Spleen (tissue), 11 donors: ENCODE data around the gene PMIS2. TPM values are rescaled to one million over a fixed set of nuclear protein-coding genes. Genes with fewer than 3 reads are reported as not detected.
A peak's percentile ranks its signal among the peaks of the same experiment; 100 is the strongest.
"Not testable (repeated sequence)": the region's sequence is repeated elsewhere in the genome, so short reads cannot be mapped to it uniquely, and the experiment has no call there.

ENCODE experiments used
- DNase-seq: peaks from one replicate; pipeline ENCODE4 v3.0.0-alpha.2; 2020
- H3K27ac ChIP-seq, 8 donors: fragments of 200-600 bp; sonication (generic) in 7 of 8; 1 replicate in 4 of 8; 2 replicates in 4 of 8; pipeline versions ENCODE4 v1.5.0 to v1.8.0; 2016 to 2021; ENCODE audit warnings: inconsistent platforms in 4 of 8, mild to moderate bottlenecking in 4 of 8, moderate library complexity in 1 of 8
- H3K27me3 ChIP-seq, 7 donors: fragments of 200-600 bp; sonication (generic) in 6 of 7; replicated peaks in 1 of 7; 1 replicate in 4 of 7; 2 replicates in 3 of 7; pipeline versions ENCODE4 v1.5.0 to v1.8.0; 2016 to 2021; ENCODE audit warnings: inconsistent platforms in 3 of 7, mild to moderate bottlenecking in 1 of 7
- H3K36me3 ChIP-seq, 6 donors: fragments of 200-600 bp; sonication (generic) in 5 of 6; 1 replicate in 4 of 6; 2 replicates in 2 of 6; pipeline versions ENCODE4 v1.5.0 to v1.8.0; 2016 to 2021; ENCODE audit warnings: inconsistent platforms in 2 of 6
- H3K4me1 ChIP-seq, 6 donors: fragments of 200-600 bp; sonication (generic) in 5 of 6; 1 replicate in 3 of 6; 2 replicates in 3 of 6; pipeline versions ENCODE4 v1.5.0 to v1.8.0; 2016 to 2021; ENCODE audit warnings: inconsistent platforms in 3 of 6
- H3K4me3 ChIP-seq, 8 donors: fragments of 200-600 bp; sonication (generic) in 7 of 8; 1 replicate in 4 of 8; 2 replicates in 4 of 8; pipeline versions ENCODE4 v1.5.0 to v1.8.0; 2016 to 2021; ENCODE audit warnings: inconsistent platforms in 4 of 8, mild to moderate bottlenecking in 4 of 8, moderate library complexity in 2 of 8
- H3K9me3 ChIP-seq, 8 donors: fragments of 200-600 bp; sonication (generic) in 7 of 8; 1 replicate in 4 of 8; 2 replicates in 4 of 8; pipeline versions ENCODE4 v1.5.0 to v1.8.0; 2016 to 2021; ENCODE audit warnings: inconsistent platforms in 4 of 8
- CTCF ChIP-seq, 11 experiments: fragments of 200-600 bp in 7 of 11; fragments of 450-650 bp in 4 of 11; sonication (generic) in 4 of 11; IDR thresholded peaks in 8 of 11; conservative IDR thresholded peaks in 3 of 11; 1 replicate in 7 of 11; 2 replicates in 4 of 11; pipeline versions ENCODE4 v1.4.0 to v1.8.0; 2016 to 2021; ENCODE audit warnings: antibody characterized with exemption in 11 of 11, inconsistent platforms in 4 of 11, mild to moderate bottlenecking in 1 of 11
- POLR2A ChIP-seq, 3 donors: fragments of 450-650 bp; IDR thresholded peaks; one replicate each; pipeline ENCODE4 v1.5.1; 2017; ENCODE audit warnings: antibody characterized with exemption in 3 of 3, mild to moderate bottlenecking in 1 of 3
- POLR2AphosphoS5 ChIP-seq, 3 donors: sonication (generic); formaldehyde crosslinking; IDR thresholded peaks; one replicate each; pipeline ENCODE4 v1.5.1; 2017; ENCODE audit warnings: antibody characterized with exemption in 3 of 3
- WGBS, 5 donors: extraction: QIAGEN DNeasy Blood & Tissue Kit in 3 of 5; methylation state at CpG; one replicate each; pipeline versions ENCODE4 v1.1.5 to v1.1.7; 2013 to 2018; 5-methylcytosine and 5-hydroxymethylcytosine counted together
- intact Hi-C: fragments of 100-400 bp; cut with DNase I; formaldehyde crosslinking; loops from one replicate; pipeline ENCODE4 v1.15.0; 2023; ENCODE audit warnings: low total_unique reads
- polyA plus RNA-seq, 3 donors: library from polyadenylated mRNA; stranded (reverse); fragments of 200-250 nt; gene quantifications; one replicate each; pipeline ENCODE4 v1.2.1, GENCODE V29; 2013
- total RNA-seq, 7 donors: library from RNA; depleted of rRNA in 3 of 7; stranded (reverse); fragments of >200 nt in 3 of 7; fragmentation: NEBNext Ultra II Directional in 4 of 7; extraction: Animal tissue kit (Norgen Biotek cat#: 25700) in 4 of 7; gene quantifications; one replicate each; pipeline versions ENCODE4 v1.1.0 to v1.2.1, GENCODE V29; 2016 to 2021
- donor health status: healthy with polysubstance abuse.
- donor health status: DM: no; HTN: no; CAD: no; lungs with moderate emphysema.
- donor health status: DM: no; HTN: no; CAD: no.
- donor health status: Bipolar disorder and iron deficiency.
- donor health status: healthy.
- donor health status: DM: no; HTN: no; CAD: no.
- donor health status: DM: yes; HTN: yes; CAD: no.

Gene PMIS2
- total and polyA plus RNA-seq, 10 donors: not detected

- Histone ChIP-seq H3K36me3 (no peaks in the 10 kb centered on the region), H3K27me3 (peaks cover 0 to 43% (median 4%) of the 10 kb centered on the region in 7 donors), H3K4me3 (no peak overlapping the region), H3K9me3 (peaks cover 0 to 2% (median 0%) of the 10 kb centered on the region in 8 donors), H3K27ac (no peak overlapping the region), H3K4me1 (peaks cover 0 to 4% (median 0%) of the 10 kb centered on the region in 6 donors)
- intact Hi-C loops: no loop called here
- DNase-seq: no peak
- TF ChIP-seq POLR2A (IDR thresholded peaks at IDR 0.05): no peak
- no peak for TF ChIP-seq POLR2AphosphoS5 (IDR thresholded peaks at IDR 0.05)
- no peak for TF ChIP-seq CTCF (IDR thresholded peaks at IDR 0.05 in 8 of 11, conservative IDR thresholded peaks at IDR 0.05 in 3 of 11)
- WGBS, 5 donors: 75 to 90% (median 84%) methylated on average over 3 of the region's 3 CpGs
These were observed 4.9 kb downstream of the PMIS2 start for GRCh38 chr19:35590875-35591274.

- TF ChIP-seq POLR2A (IDR thresholded peaks at IDR 0.05) (no peak), CTCF (IDR thresholded peaks at IDR 0.05 in 8 of 11, conservative IDR thresholded peaks at IDR 0.05 in 3 of 11) (peak in 8 of 11 experiments; percentile 25 to 51 (median 40))
- H3K4me1 ChIP-seq: peaks cover 0 to 4% (median 0%) of the 10 kb centered on the region in 6 donors
- no peaks in the 10 kb centered on the region for H3K36me3 ChIP-seq
- H3K9me3 ChIP-seq: no peaks in the 10 kb centered on the region
- intact Hi-C loops: no loop called here
- H3K4me3 ChIP-seq: no peak overlapping the region
- DNase-seq: no peak
- peaks cover 0 to 32% (median 0%) of the 10 kb centered on the region in 7 donors for H3K27me3 ChIP-seq
- 25 to 32% (median 28%) methylated on average over 8 of the region's 8 CpGs for WGBS, 5 donors
- no peak overlapping the region for H3K27ac ChIP-seq
These were observed 6.3 kb downstream of the PMIS2 start for GRCh38 chr19:35592226-35592625.

- H3K4me1 ChIP-seq, H3K27ac ChIP-seq, H3K36me3 ChIP-seq, H3K9me3 ChIP-seq, intact Hi-C loops, H3K4me3 ChIP-seq, DNase-seq: not testable (repeated sequence)
- WGBS, 5 donors: 70 to 87% (median 77%) methylated on average over 3 of the region's 3 CpGs
- peaks cover 0 to 35% (median 0%) of the 10 kb centered on the region in 7 donors for H3K27me3 ChIP-seq
These were observed 9.1 kb downstream of the PMIS2 start for GRCh38 chr19:35595026-35595425.

- intact Hi-C loops: no loop called here
- 92 to 100% (median 95%) methylated on average over 1 of the region's 1 CpG for WGBS, 5 donors
These were observed 10.0 kb downstream of the PMIS2 start for GRCh38 chr19:35595928-35596327.

More at GRCh38 chr19:35595928-35596327, 10.0 kb downstream of the PMIS2 start:
- Histone ChIP-seq H3K36me3 (no peaks in the 10 kb centered on the region), H3K27ac (no peak overlapping the region), H3K4me1 (peaks cover 0 to 4% (median 0%) of the 10 kb centered on the region in 6 donors), H3K27me3 (peaks cover 0 to 35% (median 0%) of the 10 kb centered on the region in 7 donors), H3K4me3 (no peak overlapping the region), H3K9me3 (no peaks in the 10 kb centered on the region)
- DNase-seq: no peak
- TF ChIP-seq POLR2A (IDR thresholded peaks at IDR 0.05) (no peak), CTCF (IDR thresholded peaks at IDR 0.05 in 8 of 11, conservative IDR thresholded peaks at IDR 0.05 in 3 of 11) (no peak), POLR2AphosphoS5 (IDR thresholded peaks at IDR 0.05) (no peak)
